SH-SY5Y (cell line): Measurements from ENCODE around the gene ATP13A4.

Source experiments
- GATA2 ChIP-seq: IDR thresholded peaks from 2 replicates; pipeline ENCODE4 v1.6.1; 2011; ENCODE audit warnings: mild to moderate bottlenecking, low read depth, low read length
- GATA3 ChIP-seq: IDR thresholded peaks from 2 replicates; pipeline ENCODE4 v1.6.1; 2011; ENCODE audit warnings: low read depth, mild to moderate bottlenecking, low read length, moderate library complexity

- TF ChIP-seq GATA3, result no peak
- no peak for TF ChIP-seq GATA2
Measured at GRCh38 chr3:193416629-193417028, 138.1 kb downstream of the ATP13A4 start.
